ENCODE data around the gene HSH2D. TPM values are rescaled to one million over a fixed set of nuclear protein-coding genes. Genes with fewer than 3 reads are reported as not detected.
A peak's percentile ranks its signal among the peaks of the same experiment; 100 is the strongest.

The HSH2D gene
- total RNA-seq, 1 experiment from 2014 or later: 0.07 TPM

DNA sequence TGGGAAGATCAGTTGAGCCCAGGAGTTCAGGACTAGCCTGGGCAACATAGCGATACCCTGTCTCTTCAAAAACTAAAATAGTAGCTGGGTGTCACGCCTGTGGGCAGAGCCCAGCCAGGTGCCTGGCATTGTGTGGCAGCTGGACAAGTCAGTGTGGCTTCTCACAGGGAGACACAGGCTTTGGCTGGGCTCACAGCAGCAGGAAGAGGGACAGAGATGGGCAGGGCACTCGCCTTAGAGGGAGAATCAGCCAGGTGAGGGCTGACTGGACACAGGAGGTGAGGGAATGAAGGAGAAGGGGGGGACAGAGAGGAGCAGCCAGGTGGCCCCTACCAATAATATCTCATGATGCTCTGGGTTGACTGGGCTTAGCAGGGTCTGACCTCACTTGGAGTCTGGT lies 45.0 kb downstream of the HSH2D start:
- Histone ChIP-seq H3K36me3 (replicated peaks; ENCODE audit: control insufficient read depth, insufficient read depth, low read length) (peaks cover 24% of the 10 kb centered on the region), H3K4me3 (ENCODE audit: insufficient read depth, low read depth, low read length) (no peak overlapping the region), H3K27me3 (ENCODE audit: control insufficient read depth, insufficient read depth, low read length) (no peaks in the 10 kb centered on the region)
- no peak for DNase-seq

DNA sequence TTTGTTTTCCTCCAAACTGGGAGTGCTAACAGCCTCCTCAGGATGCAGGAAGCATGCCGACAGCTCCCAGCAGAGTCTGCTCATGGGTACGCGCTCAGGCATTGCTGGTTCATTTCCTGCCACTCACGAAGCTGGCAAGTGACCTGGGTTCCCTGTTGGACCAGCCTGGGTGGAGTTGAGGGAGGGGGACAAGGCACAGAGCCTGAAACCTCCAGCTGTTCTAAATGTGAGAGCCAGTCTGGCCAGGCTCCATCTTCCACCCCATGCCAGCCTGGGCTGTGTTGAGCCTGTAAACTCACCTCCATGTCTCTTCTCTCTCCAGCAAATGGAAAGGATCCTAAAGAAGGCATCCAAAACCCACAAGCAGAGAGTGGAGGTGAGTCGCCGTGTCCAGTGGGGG lies 46.7 kb downstream of the HSH2D start:
- no peaks in the 10 kb centered on the region for H3K27me3 ChIP-seq (ENCODE audit: control insufficient read depth, insufficient read depth, low read length)
- DNase-seq: no peak
- H3K4me3 ChIP-seq (ENCODE audit: insufficient read depth, low read depth, low read length): no peak overlapping the region
- H3K36me3 ChIP-seq (replicated peaks; ENCODE audit: control insufficient read depth, insufficient read depth, low read length): peaks cover 24% of the 10 kb centered on the region

DNA sequence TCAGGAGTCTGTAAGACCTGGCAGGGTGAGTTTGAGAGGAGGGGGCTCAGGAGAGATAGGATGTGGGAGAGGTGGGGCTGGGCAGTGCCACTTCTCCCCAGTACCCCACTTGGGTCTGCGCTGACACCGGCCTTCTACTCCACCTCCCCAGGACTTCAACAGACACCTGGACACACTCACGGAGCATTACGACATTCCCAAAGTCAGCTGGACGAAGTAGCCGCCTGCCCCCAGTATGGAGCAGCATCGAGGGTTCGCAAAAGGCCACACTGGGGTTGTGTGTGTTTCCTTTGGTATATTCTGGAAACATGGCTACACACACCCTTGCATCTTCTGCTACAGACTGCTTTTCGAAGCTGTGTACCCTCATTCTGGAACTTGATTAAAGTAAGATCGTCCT lies 47.3 kb downstream of the HSH2D start:
- H3K4me3 ChIP-seq (ENCODE audit: insufficient read depth, low read depth, low read length): no peak overlapping the region
- H3K27me3 ChIP-seq (ENCODE audit: control insufficient read depth, insufficient read depth, low read length): no peaks in the 10 kb centered on the region
- DNase-seq: no peak
- H3K36me3 ChIP-seq (replicated peaks; ENCODE audit: control insufficient read depth, insufficient read depth, low read length): peaks cover 24% of the 10 kb centered on the region

DNA sequence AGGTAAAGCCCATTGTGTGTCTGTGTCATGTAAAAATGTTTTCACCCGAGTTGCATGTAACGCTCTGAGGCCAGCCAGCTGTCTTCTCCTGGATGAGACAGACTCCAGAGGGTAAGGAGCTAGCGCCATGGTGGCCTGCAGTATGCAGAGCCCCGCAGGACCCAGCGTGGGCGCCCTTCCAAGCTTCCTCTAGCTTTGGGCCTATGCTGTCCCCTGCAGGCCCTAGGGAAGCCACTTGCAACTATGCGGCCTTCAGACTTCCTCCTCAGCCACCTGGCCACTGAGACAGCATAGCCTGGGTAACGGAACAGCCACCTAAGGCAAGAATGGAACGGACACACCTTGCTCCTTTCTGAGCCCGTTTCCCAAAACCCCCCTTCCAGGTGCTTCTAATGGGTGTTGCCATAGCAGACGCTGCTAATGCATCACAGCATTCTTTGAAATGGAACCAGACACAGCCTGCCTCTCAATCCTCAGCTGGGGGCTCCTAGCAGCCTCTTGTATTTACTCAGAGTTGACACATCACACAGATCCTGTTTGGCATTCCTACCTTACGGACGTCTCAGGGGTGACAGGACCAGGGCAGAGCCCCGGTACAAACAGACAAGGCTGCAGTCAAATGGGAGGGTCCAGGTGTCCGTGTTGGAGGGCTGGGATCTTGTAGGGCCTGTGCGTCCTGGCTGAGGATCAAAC lies 47.9 kb downstream of the HSH2D start:
- no peak overlapping the region for H3K4me3 ChIP-seq (ENCODE audit: insufficient read depth, low read depth, low read length)
- H3K36me3 ChIP-seq (replicated peaks; ENCODE audit: control insufficient read depth, insufficient read depth, low read length): peaks cover 24% of the 10 kb centered on the region
- H3K27me3 ChIP-seq (ENCODE audit: control insufficient read depth, insufficient read depth, low read length): no peaks in the 10 kb centered on the region
- DNase-seq: no peak

GRCh38 chr19:16193466-16193865 lies 50.0 kb downstream of the HSH2D start:
- DNase-seq: peak; percentile 78
- Histone ChIP-seq H3K27me3 (ENCODE audit: control insufficient read depth, insufficient read depth, low read length) (no peaks in the 10 kb centered on the region), H3K4me3 (ENCODE audit: insufficient read depth, low read depth, low read length) (no peak overlapping the region), H3K36me3 (replicated peaks; ENCODE audit: control insufficient read depth, insufficient read depth, low read length) (peaks cover 21% of the 10 kb centered on the region)

DNA sequence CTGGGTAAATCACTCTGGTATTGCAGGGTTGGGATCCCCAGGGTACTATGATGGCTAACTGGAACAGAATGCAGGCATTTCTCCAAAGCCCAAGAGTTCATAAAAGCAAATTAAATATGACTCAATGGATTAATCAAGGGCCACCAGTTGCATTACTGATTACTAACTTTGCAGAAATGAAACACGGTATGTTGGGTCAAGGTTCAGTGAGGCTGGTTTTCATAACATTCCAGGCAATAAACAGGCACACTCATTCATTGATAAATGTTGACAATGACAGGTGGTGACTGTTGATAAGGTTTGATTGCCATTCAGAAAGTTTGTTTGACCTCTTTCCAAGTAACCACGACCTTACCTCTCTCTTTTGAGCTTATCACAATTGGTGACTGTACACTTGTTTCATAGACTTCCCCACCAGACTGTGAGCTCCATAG lies 53.7 kb downstream of the HSH2D start:
- no peak for DNase-seq
- Histone ChIP-seq H3K27me3 (ENCODE audit: control insufficient read depth, insufficient read depth, low read length) (no peaks in the 10 kb centered on the region), H3K4me3 (ENCODE audit: insufficient read depth, low read depth, low read length) (peak overlapping the region; percentile 82), H3K36me3 (replicated peaks; ENCODE audit: control insufficient read depth, insufficient read depth, low read length) (no peaks in the 10 kb centered on the region)

- DNase-seq: peak; percentile 98
- Histone ChIP-seq H3K27me3 (ENCODE audit: control insufficient read depth, insufficient read depth, low read length) (no peaks in the 10 kb centered on the region), H3K36me3 (replicated peaks; ENCODE audit: control insufficient read depth, insufficient read depth, low read length) (no peaks in the 10 kb centered on the region), H3K4me3 (ENCODE audit: insufficient read depth, low read depth, low read length) (peak within 1 kb of the TSS; percentile 82)
These were observed 54.3 kb downstream of the HSH2D start, which contains the start of gene AP1M1 for GRCh38 chr19:16197622-16198369. Gene AP1M1 (plus strand): TSS chr19:16197911. CDS start chr19:16198027, 116 bp downstream.

DNA sequence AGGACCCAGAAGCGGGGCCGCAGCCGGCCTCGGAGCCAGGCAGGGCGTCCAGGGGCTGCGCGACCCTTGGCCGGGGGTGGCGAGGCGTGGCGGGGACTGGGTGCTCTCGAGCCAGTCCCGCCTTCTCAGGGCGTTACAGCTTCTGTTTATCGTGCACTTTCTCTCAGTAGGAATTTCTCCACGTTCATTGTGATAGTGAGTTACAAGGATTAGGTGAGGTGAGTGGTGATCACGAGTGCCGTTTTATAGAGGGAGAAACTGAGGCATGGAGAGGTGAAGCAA lies 54.8 kb downstream of the HSH2D start:
- no peaks in the 10 kb centered on the region for H3K27me3 ChIP-seq (ENCODE audit: control insufficient read depth, insufficient read depth, low read length)
- no peak for DNase-seq

GRCh38 chr19:16199275-16199932 lies 55.9 kb downstream of the HSH2D start:
- DNase-seq: peak; percentile 21
- no peaks in the 10 kb centered on the region for H3K27me3 ChIP-seq (ENCODE audit: control insufficient read depth, insufficient read depth, low read length)
- H3K4me3 ChIP-seq (ENCODE audit: insufficient read depth, low read depth, low read length): no peak overlapping the region
- no peaks in the 10 kb centered on the region; the same call in 1 of the 2 replicates for H3K36me3 ChIP-seq (replicated peaks; ENCODE audit: control insufficient read depth, insufficient read depth, low read length)

More for the DNA sequence above, 54.8 kb downstream of the HSH2D start:
- no peaks in the 10 kb centered on the region for H3K36me3 ChIP-seq (replicated peaks; ENCODE audit: control insufficient read depth, insufficient read depth, low read length)
- peak overlapping the region; percentile 82 for H3K4me3 ChIP-seq (ENCODE audit: insufficient read depth, low read depth, low read length)

DNA sequence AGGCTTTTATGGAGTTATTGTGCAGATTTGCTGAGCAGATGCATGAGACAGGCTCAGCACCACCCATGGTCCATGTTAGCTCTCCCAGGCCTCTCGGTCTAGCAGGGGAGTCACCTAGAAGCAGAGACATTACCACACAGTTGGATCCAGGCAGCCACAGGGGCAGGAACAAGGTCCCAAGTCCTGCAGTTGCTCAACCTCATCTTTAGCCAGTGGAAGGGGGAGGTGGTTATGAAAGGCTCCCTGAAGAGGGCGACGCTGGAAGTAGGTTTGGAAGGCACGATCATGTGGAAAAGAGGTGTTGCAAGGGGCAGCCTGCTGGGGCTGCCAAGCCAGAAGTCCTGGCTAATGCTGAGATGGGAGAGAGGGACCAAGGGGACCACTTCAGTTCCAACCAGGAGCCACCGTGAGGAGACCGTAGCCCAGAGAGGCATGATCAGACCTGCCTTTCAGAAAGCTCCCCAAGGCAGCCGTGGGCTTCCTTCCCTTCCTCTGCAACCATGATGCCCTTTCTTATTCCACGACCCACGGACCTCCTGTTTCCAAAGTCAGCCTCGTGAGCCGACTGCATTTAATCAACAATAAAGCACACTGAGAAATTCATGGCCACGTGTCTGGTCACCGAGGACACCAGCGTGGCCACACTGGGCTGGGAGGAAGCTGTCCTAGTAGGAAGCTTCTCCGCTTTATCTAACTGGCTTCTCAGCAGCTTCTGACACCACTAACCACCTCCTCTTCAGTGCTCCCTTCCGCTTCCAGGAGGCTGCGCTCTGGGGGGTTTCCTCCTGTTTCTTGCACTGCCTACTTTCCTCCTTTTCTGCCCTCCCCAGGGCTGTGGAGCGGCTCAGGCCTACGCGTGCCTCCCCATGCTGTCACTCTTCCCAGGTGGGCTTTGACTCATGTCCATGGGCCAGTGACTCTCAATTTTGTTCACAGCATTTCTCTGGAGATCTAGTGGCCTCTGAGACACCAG lies 56.8 kb downstream of the HSH2D start:
- H3K27me3 ChIP-seq (ENCODE audit: control insufficient read depth, insufficient read depth, low read length): no peaks in the 10 kb centered on the region
- no peaks in the 10 kb centered on the region; the same call in 1 of the 2 replicates for H3K36me3 ChIP-seq (replicated peaks; ENCODE audit: control insufficient read depth, insufficient read depth, low read length)
- no peak overlapping the region for H3K4me3 ChIP-seq (ENCODE audit: insufficient read depth, low read depth, low read length)
- DNase-seq: peak; percentile 35

DNA sequence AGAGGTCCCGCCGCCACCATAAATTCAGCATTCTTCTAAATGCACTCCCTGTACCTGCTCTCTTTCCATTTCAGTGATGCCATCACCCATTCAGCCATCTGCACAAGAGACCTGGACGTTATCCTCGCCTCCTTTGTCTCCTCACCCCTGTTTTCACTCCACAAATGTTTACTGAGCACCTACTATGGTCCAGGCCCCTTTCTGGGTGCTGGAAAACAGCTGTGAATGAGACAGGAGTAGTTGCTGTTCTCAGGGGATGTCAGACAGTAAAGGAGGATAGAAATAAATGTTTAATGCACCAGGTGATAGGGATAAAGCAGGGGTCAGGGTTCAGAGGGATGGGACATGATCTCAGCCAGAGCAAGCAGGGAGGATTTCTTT lies 57.5 kb downstream of the HSH2D start:
- DNase-seq: no peak

DNA sequence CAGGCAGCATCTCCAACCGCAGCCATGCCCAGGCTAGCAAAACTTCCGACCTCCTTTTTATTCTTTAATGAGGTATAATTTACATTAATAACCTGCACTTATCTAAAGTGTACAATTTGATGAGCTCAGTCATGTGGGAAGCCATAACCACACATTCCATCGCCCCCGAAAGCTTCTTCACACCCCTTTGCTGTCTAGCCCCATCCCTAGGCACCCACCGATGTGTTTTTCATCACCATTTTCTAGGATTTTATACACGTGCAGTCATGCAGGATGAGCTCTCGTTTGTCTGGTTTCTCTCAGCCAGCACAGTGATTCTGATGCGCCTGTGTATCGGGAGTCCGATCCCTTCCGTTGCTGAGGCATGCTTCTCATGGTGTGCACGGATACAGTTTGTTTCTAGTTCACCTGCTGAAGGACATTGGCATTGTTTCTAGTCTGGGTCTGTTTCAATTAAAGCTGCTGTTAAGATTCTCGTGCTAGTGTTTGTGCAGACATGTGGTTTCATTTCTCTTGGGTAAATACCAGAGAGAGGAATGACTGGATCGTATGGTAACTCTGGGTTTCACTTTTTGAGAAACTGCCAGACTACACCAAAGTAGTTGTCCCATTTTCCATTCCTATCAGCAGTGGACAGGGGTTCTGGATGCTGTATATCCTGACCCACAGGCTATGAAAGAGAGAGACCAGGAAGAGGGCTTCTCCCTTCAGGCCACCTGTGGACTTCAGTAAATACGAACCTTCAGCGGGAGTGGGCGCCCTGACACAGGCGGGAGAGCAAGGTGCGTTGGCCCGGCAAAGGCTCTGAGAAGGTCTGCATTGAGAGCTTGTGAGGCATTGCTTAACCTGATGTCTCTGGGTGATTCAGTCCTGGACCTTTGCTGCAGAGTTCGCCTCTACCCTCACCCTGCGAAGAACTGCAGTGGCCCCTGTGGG lies 59.1 kb downstream of the HSH2D start:
- Histone ChIP-seq H3K4me3 (ENCODE audit: insufficient read depth, low read depth, low read length) (no peak overlapping the region), H3K36me3 (replicated peaks; ENCODE audit: control insufficient read depth, insufficient read depth, low read length) (no peaks in the 10 kb centered on the region; the same call in 1 of the 2 replicates), H3K27me3 (ENCODE audit: control insufficient read depth, insufficient read depth, low read length) (no peaks in the 10 kb centered on the region)
- no peak for DNase-seq

More for the DNA sequence above, 57.5 kb downstream of the HSH2D start:
- Histone ChIP-seq H3K4me3 (ENCODE audit: insufficient read depth, low read depth, low read length) (no peak overlapping the region), H3K27me3 (ENCODE audit: control insufficient read depth, insufficient read depth, low read length) (no peaks in the 10 kb centered on the region), H3K36me3 (replicated peaks; ENCODE audit: control insufficient read depth, insufficient read depth, low read length) (no peaks in the 10 kb centered on the region; the same call in 1 of the 2 replicates)

DNA sequence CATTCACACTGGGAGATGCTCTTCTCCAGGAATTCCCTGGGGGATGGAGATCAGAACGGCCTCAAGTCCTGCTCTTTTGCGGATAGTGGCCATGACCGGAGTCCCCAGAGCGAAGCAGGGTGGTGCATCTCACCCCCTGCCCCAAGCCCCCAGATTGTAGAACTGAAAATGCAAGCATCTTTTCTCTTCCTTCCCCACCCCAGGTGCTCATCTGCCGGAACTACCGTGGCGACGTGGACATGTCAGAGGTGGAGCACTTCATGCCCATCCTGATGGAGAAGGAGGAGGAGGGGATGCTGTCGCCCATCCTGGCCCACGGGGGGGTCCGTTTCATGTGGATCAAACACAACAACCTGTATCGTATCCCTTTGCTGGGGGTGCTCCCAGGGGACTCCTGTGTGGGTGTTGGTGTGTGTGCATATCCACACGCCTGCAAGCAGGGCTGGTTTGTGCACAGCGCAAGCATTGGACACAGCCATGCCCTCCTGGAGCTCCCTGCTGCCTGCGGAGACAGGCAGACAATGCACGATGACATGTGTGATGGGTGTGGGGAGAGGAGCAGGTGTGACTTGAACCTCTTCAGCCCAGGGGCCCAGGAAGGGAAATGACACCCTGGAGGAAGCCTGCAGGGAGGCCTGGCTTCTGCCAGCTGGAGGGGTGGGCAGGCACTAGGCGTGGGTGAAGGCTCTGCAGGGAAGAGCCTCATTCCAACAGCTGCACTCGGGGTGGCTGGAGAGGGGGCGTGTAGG lies 59.9 kb downstream of the HSH2D start:
- Histone ChIP-seq H3K36me3 (replicated peaks; ENCODE audit: control insufficient read depth, insufficient read depth, low read length) (peaks cover 1% of the 10 kb centered on the region), H3K4me3 (ENCODE audit: insufficient read depth, low read depth, low read length) (no peak overlapping the region), H3K27me3 (ENCODE audit: control insufficient read depth, insufficient read depth, low read length) (no peaks in the 10 kb centered on the region)
- DNase-seq: peak; percentile 25
